GM19240 (cell line): ENCODE results near the gene TEF.

Source experiments
- DNase-seq: peaks from one replicate; pipeline ENCODE4 v3.0.0; 2011; ENCODE audit warnings: low spot score; ENCODE audit not compliant: insufficient read length

TEF gene

DNA sequence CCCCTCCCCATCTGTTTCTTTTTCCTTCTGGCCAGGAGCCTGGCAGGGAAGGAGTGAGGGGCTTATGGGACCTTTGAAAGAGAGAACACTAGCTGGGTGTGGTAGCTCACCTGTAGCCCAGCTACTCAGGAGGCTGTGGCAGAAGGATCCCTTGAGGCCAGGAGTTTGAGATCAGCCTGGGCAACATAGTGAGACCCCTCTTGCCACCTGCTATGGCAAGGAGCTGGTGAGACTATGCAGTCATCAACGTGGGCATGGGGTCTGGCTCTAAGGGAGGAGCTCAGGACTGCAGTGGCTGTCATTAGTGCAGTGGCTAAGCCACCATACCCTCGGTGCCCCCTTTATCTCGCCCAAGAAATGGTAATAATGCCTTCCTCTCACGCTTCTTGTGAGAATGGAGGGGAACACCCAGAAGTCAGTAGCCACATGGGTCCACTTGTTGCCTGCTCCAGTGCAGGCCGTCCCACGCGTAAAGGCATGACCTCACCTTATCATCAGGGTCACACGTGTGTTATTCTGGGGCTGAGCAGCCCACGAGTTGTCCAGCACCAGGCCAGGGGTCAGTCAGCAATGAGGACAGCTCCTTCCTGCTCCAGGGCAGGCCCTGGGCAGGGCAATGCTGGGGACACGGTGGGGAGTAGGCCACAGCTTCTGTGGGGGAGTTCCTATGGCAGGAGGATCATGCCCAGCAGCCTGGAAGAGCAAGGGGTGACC is 27.7 kb upstream of the TEF start:
- DNase-seq = no peak

DNA sequence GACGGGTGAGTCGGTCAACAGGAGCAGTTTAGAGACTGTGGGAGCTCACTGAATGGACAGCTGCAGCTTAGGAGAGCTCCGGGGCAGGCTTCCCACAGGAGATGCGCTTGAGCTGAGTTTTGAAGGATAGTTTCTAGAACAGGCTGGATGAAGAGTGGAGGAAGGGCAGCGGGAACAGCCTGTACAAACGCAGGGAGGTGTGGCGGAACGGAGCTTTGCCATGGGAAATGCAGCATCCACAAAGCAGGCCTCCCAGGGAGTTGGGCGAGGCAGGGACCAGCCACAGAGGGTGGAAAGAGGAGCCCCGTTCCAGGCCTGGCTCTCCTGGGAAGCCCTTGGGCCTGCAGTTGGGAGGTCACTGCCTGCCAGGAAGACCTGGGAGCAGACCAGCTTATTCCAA is 26.8 kb upstream of the TEF start:
- no peak for DNase-seq

DNA sequence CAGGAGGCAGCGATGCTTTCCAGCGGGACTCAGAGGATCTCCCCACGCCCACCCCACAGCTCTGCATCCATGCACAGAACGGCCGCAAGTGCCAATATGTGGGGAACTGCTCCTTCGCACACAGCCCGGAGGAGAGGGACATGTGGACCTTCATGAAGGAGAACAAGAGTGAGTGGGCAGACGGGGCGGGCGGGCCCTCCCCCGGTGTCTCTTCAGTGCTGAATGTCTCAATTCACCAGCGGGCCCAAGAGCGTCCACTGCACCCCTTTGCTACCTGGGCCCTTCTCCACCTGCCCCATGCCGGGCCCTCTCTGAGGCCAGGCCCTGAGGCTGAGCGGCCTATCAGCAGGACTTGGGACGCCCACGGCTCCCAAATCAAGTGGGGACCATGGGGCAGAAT is 25.8 kb upstream of the TEF start:
- DNase-seq = no peak

DNA sequence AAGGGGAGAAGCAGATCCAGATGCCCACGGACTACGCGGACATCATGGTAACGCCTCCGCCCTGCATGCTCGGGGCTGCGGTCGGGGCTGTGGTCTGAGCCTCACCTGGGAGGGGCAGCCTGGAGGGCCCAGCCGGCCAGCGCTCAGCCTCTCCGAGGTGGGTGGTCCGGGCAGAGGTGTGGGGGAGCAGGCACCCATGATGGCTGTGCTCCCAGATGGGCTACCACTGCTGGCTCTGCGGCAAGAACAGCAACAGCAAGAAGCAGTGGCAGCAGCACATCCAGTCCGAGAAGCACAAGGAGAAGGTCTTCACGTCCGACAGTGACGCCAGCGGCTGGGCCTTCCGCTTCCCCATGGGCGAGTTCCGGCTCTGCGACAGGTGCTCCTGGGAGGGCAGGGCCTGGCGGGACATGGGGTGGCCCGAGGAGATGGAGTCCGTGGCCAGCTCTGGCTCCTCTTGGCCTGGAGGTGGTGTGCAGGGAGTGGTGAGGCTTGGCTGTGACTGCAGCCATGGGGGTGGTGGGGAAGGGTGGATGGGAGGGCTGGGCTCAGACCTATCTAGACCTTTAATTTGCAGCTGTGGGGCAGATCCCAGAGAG is 25.2 kb upstream of the TEF start:
- no peak for DNase-seq

DNA sequence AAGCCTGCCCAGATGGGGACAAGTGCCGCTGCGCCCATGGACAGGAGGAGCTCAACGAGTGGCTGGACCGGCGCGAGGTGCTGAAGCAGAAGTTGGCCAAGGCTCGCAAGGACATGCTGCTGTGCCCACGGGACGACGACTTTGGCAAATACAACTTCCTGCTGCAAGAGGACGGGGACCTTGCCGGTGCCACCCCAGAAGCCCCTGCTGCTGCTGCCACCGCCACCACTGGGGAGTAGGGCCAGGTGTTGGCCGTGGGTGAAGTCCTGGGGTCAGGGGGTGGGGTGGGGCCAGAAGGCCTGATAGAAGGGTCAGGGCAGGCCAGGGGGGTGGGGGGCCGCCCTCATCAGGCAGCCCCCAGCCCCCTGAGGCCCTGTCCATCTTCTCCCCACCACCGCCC is 24.6 kb upstream of the TEF start:
- DNase-seq = no peak

DNA sequence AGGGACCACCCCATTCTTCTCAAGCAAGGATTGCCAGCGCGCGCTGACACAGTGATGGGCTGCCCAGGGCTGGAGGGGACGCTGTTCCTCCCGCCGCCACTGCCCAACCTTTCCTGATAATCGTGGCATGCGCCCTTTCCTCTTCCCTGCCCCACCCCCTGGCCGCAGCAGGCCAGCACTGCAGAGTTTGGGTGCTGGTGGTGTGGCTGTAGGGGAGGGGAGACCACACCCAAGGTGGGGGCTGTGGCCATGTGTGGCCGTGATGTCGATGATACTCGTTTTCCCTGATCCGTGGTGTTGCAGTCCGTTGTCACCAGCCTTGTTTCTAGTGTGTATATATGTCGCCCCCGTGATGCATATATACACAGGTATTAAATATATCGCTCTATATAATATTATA is 22.8 kb upstream of the TEF start:
- no peak for DNase-seq

DNA sequence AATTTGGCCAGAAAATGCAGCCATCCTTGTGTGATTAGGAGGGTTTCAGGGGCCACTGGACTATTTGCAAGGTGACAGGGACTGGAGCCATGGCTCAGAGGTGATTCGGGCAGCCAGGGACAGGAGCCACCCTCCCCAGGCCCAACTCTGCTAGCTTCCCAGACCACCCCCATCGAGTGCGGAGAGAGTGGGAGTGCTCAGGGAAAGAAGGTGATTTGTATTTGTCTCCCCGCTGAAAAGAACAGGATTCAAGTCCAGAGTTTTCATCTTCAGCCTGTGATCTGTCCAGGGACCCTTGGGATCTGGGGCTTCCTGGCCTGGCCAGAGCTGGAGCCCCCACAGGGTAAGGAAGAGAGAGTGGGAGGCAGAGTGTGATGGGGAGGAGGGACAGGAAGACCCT is 22.4 kb upstream of the TEF start:
- DNase-seq = no peak

DNA sequence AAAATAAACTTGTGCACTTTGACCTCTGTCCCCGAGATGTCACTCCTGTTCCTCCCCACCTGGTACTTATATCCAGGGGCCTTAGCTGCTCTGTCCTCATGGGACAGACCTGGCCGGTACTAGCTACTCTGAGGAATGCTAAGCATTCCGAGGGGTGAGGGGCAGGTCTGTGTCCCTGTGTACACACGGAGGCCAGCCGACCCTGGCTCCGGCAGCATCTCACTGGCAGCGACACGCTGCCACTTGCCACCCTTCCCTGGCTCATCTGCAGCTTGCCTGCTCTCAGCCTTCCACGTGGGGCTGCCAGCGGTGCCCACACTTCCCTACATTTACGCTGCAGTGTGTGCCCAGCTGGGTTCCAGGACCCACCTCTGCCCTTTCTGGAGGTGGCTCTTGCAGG is 21.6 kb upstream of the TEF start:
- no peak for DNase-seq

DNA sequence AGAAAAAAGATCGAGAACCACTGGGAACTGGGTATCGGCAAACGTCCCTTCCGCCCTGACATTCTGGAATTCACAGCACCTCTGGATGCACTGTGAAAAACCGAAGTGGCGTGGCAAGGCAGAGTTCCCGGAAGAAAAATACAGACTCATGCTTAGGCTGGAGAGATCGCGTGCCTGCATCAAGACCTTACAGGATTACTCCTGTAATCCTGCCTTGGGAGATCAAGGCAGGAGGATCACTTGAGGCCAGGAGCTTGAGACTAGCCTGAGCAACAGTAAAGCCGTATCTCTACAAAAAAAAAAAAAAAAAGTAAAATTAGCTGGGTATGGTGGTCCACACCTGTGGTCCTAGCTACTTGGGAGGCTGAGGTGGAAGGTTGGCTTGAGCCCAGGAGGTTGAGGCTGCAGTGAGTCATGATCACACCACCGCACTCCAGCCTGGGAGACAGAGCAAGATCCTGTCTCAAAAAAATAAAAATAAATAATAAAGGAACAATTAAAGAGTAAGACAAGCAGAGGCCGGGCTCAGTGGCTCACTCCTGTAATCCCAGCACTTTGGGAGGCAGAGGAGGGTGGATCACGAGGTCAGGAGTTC is 19.9 kb upstream of the TEF start:
- no peak for DNase-seq

DNA sequence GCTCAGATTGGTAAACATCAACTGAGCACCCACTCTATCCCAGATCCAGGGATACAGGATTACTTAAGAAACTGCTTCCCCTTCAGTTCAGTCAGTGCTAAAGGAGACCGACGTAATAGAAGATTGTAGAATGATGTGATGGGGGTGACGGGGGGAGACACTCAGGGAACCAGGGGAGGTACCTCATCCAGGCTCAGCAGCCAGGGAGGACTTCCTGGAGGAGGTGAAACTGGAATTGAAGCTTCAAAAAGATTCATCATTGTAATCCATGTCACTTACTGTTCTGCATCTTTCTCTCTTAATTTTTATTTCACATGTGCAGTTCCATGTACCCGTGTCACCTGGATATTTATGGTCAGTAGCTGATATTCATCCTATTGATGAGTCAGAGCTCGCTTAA is 19.1 kb upstream of the TEF start:
- no peak for DNase-seq

DNA sequence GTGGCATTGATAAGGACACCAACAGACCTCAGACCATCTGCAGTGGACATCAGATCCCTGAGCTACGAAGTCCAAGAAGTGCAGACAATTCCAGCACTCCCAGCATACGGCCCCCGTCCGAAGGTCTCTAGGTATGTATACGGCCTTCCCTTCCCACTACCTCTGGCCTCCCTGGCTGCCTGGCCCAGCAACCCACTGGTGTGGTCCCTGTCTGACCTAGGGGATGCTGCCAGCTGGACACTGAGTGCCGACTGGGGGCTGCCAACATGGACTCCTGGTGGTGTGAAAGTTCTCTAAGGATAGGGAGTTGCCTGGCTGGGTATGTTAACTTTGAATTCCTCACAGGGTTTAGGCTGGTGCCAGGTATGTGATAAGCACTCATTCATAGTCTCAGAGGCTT is 17.5 kb upstream of the TEF start:
- DNase-seq = no peak

DNA sequence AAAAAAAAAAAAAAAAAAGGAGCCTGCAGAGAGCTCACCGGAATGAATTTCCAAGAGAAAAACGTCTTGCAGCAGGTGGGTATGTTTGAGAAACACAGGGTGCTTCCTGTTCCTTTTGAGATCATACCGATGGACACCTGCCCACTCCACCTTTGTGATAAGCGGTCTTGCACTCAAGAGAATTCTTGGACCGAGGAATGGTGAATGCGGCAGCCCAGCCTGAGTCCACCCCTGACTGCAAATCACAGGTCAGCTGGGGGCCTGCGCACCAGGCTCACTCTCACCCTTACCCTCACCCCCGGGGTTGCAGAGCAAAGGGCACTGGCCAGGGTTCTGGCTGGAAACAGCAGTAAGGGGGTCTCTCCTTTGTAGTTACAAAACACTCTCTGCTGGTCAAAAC is 16.8 kb upstream of the TEF start:
- no peak for DNase-seq

DNA sequence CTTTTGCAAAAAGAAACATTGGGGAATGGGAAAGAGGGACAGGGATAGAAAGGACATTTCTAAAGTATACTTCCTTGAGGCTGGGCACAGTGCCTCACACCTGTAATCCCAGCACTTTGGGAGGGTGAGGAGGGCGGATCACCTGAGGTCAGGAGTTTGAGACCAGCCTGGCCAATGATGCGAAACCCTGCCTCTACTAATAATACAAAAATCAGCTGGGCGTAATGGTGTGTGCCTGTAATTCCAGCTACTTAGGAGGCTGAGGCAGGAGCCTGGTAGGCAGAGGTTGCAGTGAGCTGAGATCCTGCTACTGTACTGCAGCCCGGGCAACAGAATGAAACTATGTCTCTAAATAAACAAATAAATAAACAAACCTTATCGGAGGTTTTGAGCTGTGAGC is 16.3 kb upstream of the TEF start:
- DNase-seq = no peak

DNA sequence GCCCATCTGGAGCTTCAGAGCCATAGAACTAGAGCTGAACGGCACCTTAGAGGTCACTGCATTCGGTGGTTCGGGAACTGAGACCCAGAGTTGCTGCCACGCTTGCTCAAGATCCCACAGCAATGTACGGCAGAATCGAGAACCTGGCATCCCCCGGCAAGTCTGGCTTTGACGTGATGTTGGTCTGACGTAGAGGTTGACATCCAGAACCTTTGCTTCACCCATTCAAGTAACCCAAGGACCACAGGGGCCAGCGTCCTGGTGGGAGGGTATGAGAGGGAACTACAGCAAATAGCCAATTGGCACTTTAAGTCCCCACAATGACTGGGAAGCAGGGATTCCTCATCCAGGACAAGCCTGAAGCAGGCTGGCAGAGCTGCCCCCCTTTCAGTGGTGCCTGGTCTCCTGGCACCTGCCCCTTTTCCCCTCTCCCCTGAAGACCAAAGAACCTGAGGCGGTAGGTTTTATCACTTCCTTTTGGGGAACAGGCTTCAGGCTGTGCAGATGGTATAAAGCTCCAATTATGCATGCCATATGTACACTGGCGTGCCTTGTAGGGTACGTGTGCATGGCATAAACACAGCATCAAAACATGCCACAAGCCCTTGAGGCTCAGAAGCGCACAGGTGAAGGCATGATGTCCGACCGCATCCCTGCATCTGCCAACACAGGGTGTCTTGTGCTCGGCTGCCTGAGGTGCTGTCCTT is 15.3 kb upstream of the TEF start:
- DNase-seq = no peak

DNA sequence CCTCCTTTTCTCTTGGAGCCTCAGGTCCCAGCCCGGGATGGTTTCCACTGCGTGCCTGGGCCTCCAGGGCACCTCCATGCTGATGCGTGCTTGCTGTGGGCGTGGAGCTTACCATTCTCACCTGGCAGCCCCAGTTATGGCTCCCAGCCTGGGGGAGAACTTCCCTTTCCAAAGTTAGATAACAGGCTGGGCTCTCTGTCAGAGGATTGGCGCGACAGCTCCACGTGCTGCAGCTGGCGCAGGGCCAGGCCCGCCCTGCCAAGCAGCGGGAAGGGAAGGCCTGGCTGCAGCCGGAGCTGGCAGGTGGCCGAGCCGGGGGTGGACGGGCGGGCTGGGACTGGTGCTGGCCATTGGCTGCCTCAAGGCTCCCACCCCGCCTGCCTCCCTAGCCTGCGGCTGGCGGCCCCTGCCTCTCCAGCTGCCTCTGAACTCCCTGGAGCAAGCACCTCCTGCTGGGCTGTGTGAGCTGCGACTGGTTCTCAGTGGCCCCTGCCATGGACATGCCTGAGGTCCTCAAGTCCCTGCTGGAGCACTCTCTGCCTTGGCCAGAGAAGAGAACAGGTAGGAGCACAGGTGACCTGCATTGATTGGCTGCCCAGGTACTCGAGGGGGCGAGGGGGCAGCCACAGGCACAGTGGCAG is 14.6 kb upstream of the TEF start:
- no peak for DNase-seq

DNA sequence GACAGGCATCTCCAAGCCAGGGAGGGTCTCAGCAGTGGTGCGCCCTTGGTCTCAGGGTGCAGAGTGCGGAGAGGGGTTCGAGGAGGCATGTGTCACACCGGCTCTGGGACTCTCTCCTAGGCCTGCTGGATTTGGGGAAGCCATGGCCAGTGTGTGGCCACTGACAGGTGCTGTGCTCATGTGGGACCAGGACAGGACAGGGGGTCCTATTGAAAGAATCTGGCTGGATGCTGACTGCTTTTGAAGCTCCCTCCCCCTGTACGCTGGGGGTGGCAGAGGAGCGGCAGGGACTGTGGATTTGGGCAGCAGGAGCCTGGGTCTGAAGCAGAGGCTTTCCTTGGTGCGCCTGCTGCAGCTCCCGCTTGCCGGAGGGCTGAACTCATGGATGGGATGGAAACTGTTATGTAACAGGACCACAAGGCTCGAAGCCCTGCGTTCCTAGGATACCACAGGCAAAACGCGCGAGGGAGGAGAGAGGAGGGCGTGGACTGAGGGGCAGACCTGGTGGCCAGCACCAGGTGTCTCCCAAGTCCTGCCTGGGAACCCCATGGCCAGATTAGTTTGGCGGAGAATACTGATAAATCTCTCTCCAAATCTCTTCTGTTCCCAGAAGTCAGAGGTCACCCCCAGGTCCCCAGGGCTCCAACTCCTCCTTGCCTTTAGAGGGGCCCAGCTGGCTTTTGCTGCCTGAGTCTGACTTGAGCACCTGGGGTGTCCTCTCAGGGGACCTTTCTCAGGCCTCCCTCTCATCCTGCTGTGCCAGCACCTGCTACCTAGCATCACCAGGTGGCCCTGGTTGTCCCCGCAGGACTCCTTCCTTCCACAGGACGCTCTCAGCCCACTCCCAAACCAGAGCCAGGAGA is 13.8 kb upstream of the TEF start:
- no peak for DNase-seq

DNA sequence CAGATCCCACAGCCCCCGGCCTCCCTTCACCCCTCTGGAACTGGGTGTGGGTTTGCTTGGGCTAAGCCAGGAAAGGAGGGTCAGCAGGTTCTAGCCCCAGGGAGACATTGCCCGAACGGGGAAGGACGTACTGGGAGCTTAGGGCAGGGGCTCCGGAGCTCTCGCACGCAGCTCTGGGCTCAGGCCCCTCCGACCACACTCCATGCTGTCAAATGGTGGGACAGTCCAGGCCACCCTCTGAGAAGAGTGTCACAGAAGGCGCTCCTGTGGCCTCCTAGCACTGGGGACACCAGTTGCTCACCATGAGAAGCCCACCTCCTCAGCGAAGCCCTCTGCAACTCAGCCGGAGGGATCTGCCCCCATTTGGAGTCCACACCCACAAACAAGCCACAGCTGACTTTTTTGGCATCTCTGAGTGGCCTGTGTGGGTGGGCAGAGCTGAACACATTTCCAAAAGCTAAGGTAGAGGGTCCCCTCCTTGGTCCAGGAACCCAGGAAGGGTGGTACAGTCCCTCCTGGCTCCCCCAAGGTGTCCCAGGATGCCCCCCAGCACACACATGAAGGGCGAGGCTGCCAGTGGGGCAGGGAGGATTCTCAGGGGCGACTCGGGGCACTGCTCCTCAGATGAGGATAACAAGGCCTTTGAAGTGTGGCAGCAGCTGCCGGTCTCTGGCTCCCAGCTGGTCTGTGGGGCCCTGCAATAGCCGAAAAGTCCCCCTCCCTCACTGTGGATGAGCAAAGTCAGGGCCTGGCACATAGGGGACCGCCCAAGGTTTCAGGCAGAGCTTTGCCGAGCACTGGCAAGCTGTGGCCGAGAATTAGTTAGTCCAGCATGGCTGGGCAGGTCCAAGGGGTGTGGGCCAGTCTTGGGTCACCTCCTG is 13.0 kb upstream of the TEF start:
- DNase-seq = no peak

DNA sequence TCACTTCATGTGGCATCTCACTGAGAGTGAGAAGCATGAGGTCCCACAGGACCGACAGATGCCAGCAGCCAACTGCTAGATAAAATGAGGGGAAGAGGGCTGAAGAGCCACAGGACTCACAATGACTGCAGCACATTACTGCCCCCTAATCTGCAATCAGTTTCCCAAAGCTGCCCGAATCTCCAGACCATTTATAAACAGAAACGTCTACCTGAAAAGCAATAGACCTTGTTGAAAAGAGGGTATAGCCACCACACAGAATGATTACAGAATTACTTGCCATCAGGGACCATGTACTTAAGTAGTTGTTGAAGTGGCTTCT is 12.4 kb upstream of the TEF start:
- DNase-seq = no peak

DNA sequence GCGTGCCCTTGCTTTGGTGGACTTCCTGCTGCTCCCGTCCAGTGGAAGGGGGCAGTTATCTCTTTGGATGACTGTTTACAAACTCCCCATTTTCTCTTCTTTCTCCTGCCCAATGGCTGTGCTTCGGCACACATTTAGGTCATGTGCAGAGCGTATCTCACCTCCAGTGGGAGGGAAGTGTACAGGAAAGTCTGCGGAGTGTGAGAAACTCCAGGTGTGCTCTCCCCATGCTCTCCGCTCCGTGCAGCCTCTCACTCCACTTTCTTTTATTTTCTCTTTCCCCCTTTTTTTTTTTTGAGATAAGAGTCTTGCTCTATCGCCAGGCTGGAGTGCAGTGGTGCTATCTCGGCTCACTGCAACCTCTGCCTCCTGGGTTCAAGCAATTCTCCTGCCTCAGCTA is 11.9 kb upstream of the TEF start:
- no peak for DNase-seq

DNA sequence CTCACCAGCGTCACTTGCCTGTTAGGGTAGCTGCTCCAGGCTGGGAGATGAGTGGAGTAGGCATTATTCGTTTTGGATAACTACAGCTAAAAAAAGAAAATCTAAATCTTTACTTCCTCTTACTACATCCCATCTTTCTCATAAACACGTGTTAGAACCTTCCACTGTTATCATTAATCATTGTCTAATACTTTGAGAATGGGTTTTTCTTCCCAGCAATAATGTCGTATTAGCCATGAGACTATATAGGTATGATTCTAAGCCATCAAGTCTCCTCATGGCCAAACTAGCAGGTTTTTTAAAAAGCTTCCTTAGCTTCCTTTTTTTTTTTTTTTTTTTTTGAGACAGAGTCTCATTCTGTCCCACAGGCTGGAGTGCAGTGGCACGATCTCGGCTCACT is 3.9 kb upstream of the TEF start:
- DNase-seq = no peak

DNA sequence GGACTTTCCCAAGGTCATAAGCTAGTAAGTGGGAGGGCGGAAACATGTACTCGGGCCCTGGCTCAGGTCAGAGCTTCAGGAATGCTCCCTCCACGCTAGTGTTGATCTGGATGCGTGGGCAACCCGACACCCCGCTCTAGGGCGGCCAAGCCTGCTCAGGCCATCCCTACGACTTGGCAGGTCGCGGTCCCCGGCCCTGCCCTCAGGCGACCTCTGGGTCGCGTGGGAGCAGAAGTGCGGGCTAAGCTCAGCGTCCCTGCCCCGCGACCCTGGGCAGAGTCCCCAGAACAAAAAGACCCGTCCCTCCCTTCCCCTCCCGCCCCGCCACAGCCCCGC is 781 bp upstream of the TEF start:
- DNase-seq = no peak
